ENCODE data around the gene PLCB1.

- TF ChIP-seq EZH2 (IDR thresholded peaks at IDR 0.05; ENCODE audit: low read length, missing control alignments) (no peak), CTCF (conservative IDR thresholded peaks at IDR 0.05 in 1 of 2, IDR thresholded peaks at IDR 0.05 in 1 of 2; ENCODE audit: low read depth in 1 of 2, low read length in 2 of 2) (no peak)
These were observed 514.0 kb downstream of the PLCB1 start for GRCh38 chr20:8646033-8646441.
